Liver (tissue), 9 donors: ENCODE measurements around the gene ENTREP3. TPM values are rescaled to one million over a fixed set of nuclear protein-coding genes. Genes with fewer than 3 reads are reported as not detected.

Source experiments
- DNase-seq: peaks from one replicate; pipeline ENCODE4 v3.0.0-alpha.2; 2017; ENCODE audit warnings: low spot score
- H3K27ac ChIP-seq, 2 donors: one replicate each; pipeline ENCODE4 v1.7.0; 2013; ENCODE audit warnings: inconsistent platforms in 2 of 2, low read length in 2 of 2, control low read depth in 1 of 2, low read depth in 1 of 2, mild to moderate bottlenecking in 1 of 2
- H3K27me3 ChIP-seq, 4 donors: one replicate each; pipeline versions ENCODE4 v1.6.1 to v1.7.0; 2013; ENCODE audit warnings: low read length in 3 of 4, inconsistent platforms in 1 of 4, mild to moderate bottlenecking in 1 of 4, moderate library complexity in 1 of 4; ENCODE audit not compliant: control insufficient read depth in 4 of 4, insufficient read depth in 4 of 4
- H3K36me3 ChIP-seq, 4 donors: one replicate each; pipeline versions ENCODE4 v1.6.1 to v1.7.0; 2013; ENCODE audit warnings: low read length in 3 of 4, mild to moderate bottlenecking in 3 of 4, low read depth in 1 of 4, moderate library complexity in 1 of 4; ENCODE audit not compliant: control insufficient read depth in 4 of 4, insufficient read depth in 3 of 4
- H3K4me1 ChIP-seq, 4 donors: one replicate each; pipeline versions ENCODE4 v1.6.1 to v1.7.0; 2013; ENCODE audit warnings: low read length in 3 of 4, mild to moderate bottlenecking in 3 of 4, moderate library complexity in 1 of 4; ENCODE audit not compliant: control insufficient read depth in 4 of 4, insufficient read depth in 4 of 4
- H3K4me3 ChIP-seq, 3 donors: one replicate each; pipeline versions ENCODE4 v1.6.1 to v1.7.0; 2013; ENCODE audit warnings: low read length in 3 of 3, control low read depth in 1 of 3, low read depth in 1 of 3, mild to moderate bottlenecking in 1 of 3
- H3K9ac ChIP-seq, 2 donors: one replicate each; pipeline ENCODE4 v1.7.0; 2013; ENCODE audit warnings: low read length in 2 of 2, mild to moderate bottlenecking in 2 of 2, moderate library complexity in 2 of 2, control low read depth in 1 of 2, low read depth in 1 of 2
- H3K9me3 ChIP-seq, 4 donors: one replicate each; pipeline versions ENCODE4 v1.6.1 to v1.7.0; 2013; ENCODE audit warnings: low read length in 3 of 4; ENCODE audit not compliant: control insufficient read depth in 4 of 4
- CTCF ChIP-seq: fragments of 150-350 bp; IDR thresholded peaks from 2 replicates; pipeline ENCODE4 v1.5.1; 2017; ENCODE audit warnings: improper control_type of control experiment, low read depth, low read length; ENCODE audit not compliant: missing input control
- EGR1 ChIP-seq, 2 donors: IDR thresholded peaks; 2 replicates each; pipeline ENCODE4 v1.6.1; 2016 to 2018; ENCODE audit warnings: antibody characterized with exemption in 2 of 2, low read depth in 2 of 2
- FOXA1 ChIP-seq: IDR thresholded peaks from 2 replicates; pipeline ENCODE4 v1.6.1; 2016; ENCODE audit warnings: antibody characterized with exemption
- FOXA2 ChIP-seq: IDR thresholded peaks from 2 replicates; pipeline ENCODE4 v1.6.1; 2016; ENCODE audit warnings: antibody characterized with exemption
- GABPA ChIP-seq, 2 donors: IDR thresholded peaks in 1 of 2; conservative IDR thresholded peaks in 1 of 2; 2 replicates each; pipeline ENCODE4 v1.6.1; 2016; ENCODE audit warnings: antibody characterized with exemption in 2 of 2, mild to moderate bottlenecking in 1 of 2, moderate library complexity in 1 of 2
- HNF4A ChIP-seq, 2 donors: conservative IDR thresholded peaks; 2 replicates each; pipeline ENCODE4 v1.6.1; 2016; ENCODE audit warnings: antibody characterized with exemption in 2 of 2, mild to moderate bottlenecking in 2 of 2
- HNF4G ChIP-seq: IDR thresholded peaks from 2 replicates; pipeline ENCODE4 v1.6.1; 2016; ENCODE audit warnings: antibody characterized with exemption
- JUND ChIP-seq, 2 donors: IDR thresholded peaks; 2 replicates each; pipeline ENCODE4 v1.6.1; 2016; ENCODE audit warnings: antibody characterized with exemption in 2 of 2
- NR2F2 ChIP-seq: IDR thresholded peaks from 2 replicates; pipeline ENCODE4 v1.6.1; 2016; ENCODE audit warnings: antibody characterized with exemption
- RAD21 ChIP-seq, 2 donors: IDR thresholded peaks; 2 replicates each; pipeline ENCODE4 v1.6.1; 2016; ENCODE audit warnings: antibody characterized with exemption in 2 of 2, mild to moderate bottlenecking in 2 of 2
- RXRA ChIP-seq, 2 donors: IDR thresholded peaks; 2 replicates each; pipeline ENCODE4 v1.6.1; 2017 to 2018; ENCODE audit warnings: antibody characterized with exemption in 2 of 2, mild to moderate bottlenecking in 1 of 2
- TAF1 ChIP-seq: conservative IDR thresholded peaks from 2 replicates; pipeline ENCODE4 v1.6.1; 2016; ENCODE audit warnings: antibody characterized with exemption, mild to moderate bottlenecking
- YY1 ChIP-seq: IDR thresholded peaks from 2 replicates; pipeline ENCODE4 v1.6.1; 2016; ENCODE audit warnings: antibody characterized with exemption, mild to moderate bottlenecking
- ZBTB33 ChIP-seq: IDR thresholded peaks from 2 replicates; pipeline ENCODE4 v1.6.1; 2016; ENCODE audit warnings: antibody characterized with exemption
- WGBS: extraction: QIAGEN DNeasy Blood & Tissue Kit; methylation state at CpG from one replicate; pipeline ENCODE4 v1.1.7; 2013; 5-methylcytosine and 5-hydroxymethylcytosine counted together
- polyA plus RNA-seq, 2 donors: library from polyadenylated mRNA; stranded (reverse) in 1 of 2; unstranded in 1 of 2; fragments of 200-250 nt in 1 of 2; fragments of >200 nt in 1 of 2; fragmentation: Nextera tagmentation in 1 of 2; extraction: Ambion mirVana in 1 of 2; gene quantifications; one replicate each; pipeline versions ENCODE4 v1.2.1 to v1.2.3, GENCODE V29; 2013 to 2015
- total RNA-seq, 2 donors: library from RNA; depleted of rRNA; stranded (reverse); fragments of >200 nt; gene quantifications; one replicate each; pipeline ENCODE4 v1.2.3, GENCODE V29; 2014
- donor health status: healthy.
- donor health status: healthy.
- donor health status: healthy.
- donor health status: healthy.
- donor health status: healthy.

Gene ENTREP3
- total and polyA plus RNA-seq, 4 donors = 2.8 to 7.9 (median 3.5) TPM

GRCh38 chr1:155205035-155205434 lies 50.2 kb downstream of the ENTREP3 start:
- H3K27me3 ChIP-seq = no peaks in the 10 kb centered on the region
- no peak for TF ChIP-seq EGR1 (IDR thresholded peaks at IDR 0.05; ENCODE audit: low read depth in 2 of 2)
- no peak for TF ChIP-seq NR2F2
- no peak for TF ChIP-seq FOXA2
- no peak overlapping the region for H3K27ac ChIP-seq
- DNase-seq = no peak
- no peak overlapping the region for H3K9ac ChIP-seq
- WGBS = 84% methylated on average over 14 of the region's 14 CpGs
- H3K36me3 ChIP-seq = no peaks in the 10 kb centered on the region
- no peak overlapping the region for H3K4me3 ChIP-seq
- H3K4me1 ChIP-seq = peaks cover 2 to 25% (median 22%) of the 10 kb centered on the region in 4 donors
- H3K9me3 ChIP-seq = no peaks in the 10 kb centered on the region

DNA sequence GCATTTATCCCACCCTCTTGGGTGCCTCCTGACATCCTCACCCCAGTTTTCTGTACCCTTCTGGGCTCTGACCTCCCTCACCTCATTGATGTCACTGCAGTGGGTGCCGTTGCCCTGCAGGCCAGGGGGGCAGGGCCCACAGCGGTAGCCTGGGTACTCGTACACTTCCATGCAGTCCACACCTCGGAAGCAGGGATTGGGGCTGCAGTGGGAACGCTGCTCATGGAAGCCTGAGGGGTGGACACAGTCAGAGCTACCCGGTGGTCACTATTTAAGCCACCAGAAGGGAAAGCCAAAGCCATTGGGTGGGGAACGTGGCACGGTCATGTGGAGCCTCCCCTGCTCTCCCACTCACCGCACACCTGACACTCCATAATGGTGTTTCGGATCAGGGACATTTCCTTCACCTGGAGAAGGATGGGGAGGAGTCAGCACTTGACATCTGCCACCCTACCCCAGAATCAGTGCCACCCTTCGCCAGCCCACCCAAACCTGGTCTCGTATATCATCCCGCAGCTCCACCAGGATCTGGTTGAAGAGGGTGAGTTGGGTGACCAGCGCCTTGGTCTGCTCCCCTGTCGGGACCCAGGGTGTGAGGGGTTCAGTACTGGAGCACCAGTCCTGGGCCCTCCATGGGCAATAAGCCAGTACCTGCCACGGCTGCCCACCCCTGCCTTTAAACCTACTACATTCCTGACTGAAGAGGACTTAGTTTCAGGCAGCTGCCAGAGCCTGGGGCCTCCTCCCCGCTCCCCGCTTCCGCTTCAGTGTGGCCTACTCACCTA lies 52.4 kb downstream of the ENTREP3 start:
- no peaks in the 10 kb centered on the region for H3K36me3 ChIP-seq

GRCh38 chr1:155202198-155202597 lies 53.1 kb downstream of the ENTREP3 start:
- no peak for DNase-seq
- Histone ChIP-seq H3K27me3 (no peaks in the 10 kb centered on the region), H3K36me3 (no peaks in the 10 kb centered on the region), H3K27ac (no peak overlapping the region), H3K9ac (no peak overlapping the region), H3K4me1 (peaks cover 0 to 6% (median 3%) of the 10 kb centered on the region in 4 donors), H3K9me3 (no peaks in the 10 kb centered on the region), H3K4me3 (no peak overlapping the region)
- 81% methylated on average over 7 of the region's 7 CpGs for WGBS
- TF ChIP-seq HNF4G (no peak), ZBTB33 (no peak), CTCF (no peak), JUND (IDR thresholded peaks at IDR 0.05) (no peak), TAF1 (no peak), YY1 (no peak), RAD21 (IDR thresholded peaks at IDR 0.05) (no peak), FOXA1 (no peak)

More for the DNA sequence above, 52.4 kb downstream of the ENTREP3 start:
- H3K27ac ChIP-seq = no peak overlapping the region
- H3K9ac ChIP-seq = no peak overlapping the region
- H3K4me1 ChIP-seq = peaks cover 2 to 11% (median 8%) of the 10 kb centered on the region in 4 donors
- no peaks in the 10 kb centered on the region for H3K27me3 ChIP-seq
- WGBS = 89% methylated on average over 19 of the region's 19 CpGs
- TF ChIP-seq RXRA (IDR thresholded peaks at IDR 0.05) (no peak), NR2F2 (no peak), HNF4A (conservative IDR thresholded peaks at IDR 0.05) (no peak), FOXA1 (no peak), GABPA (IDR thresholded peaks at IDR 0.05 in 1 of 2, conservative IDR thresholded peaks at IDR 0.05 in 1 of 2) (no peak), JUND (IDR thresholded peaks at IDR 0.05) (no peak), YY1 (no peak), ZBTB33 (no peak)
- no peak for DNase-seq
- no peak overlapping the region for H3K4me3 ChIP-seq
- H3K9me3 ChIP-seq = no peaks in the 10 kb centered on the region
